ENCODE results near the gene ZNF296.

- TF ChIP-seq POLR2A (IDR thresholded peaks at IDR 0.05; ENCODE audit: low read length) (no peak), GATA1 (IDR thresholded peaks at IDR 0.05; ENCODE audit: low read depth, low read length) (no peak)
These were observed 3.7 kb upstream of the ZNF296 start for GRCh38 chr19:45079911-45080370.

Data from erythroblast (primary cell).